Mammary epithelial cell (primary cell): ENCODE measurements around the gene TTC39C.

Experiments
- CTCF ChIP-seq, 2 donors: IDR thresholded peaks in 1 of 2; conservative IDR thresholded peaks in 1 of 2; 2 replicates each; pipeline ENCODE4 v1.5.1; 2011 to 2012; ENCODE audit warnings: inconsistent platforms in 2 of 2, low read length in 2 of 2, mild to moderate bottlenecking in 2 of 2, control low read depth in 1 of 2, low read depth in 1 of 2; ENCODE audit not compliant: insufficient read depth in 1 of 2; ENCODE audit errors: extremely low read depth in 1 of 2
- EZH2 ChIP-seq: IDR thresholded peaks from 2 replicates; pipeline ENCODE4 v1.6.1; 2012; ENCODE audit warnings: low read length, inconsistent platforms, borderline replicate concordance

- no peak for TF ChIP-seq CTCF (conservative IDR thresholded peaks at IDR 0.05 in 1 of 2, IDR thresholded peaks at IDR 0.05 in 1 of 2; ENCODE audit: extremely low read depth in 1 of 2, insufficient read depth in 1 of 2, low read depth in 1 of 2, low read length in 2 of 2)
- no peak for TF ChIP-seq EZH2
These were observed 163.1 kb downstream of the TTC39C start for GRCh38 chr18:24177499-24178133.
